Fibroblast of lung (primary cell): ENCODE results near the gene ULBP1.

Source experiments
- EZH2 ChIP-seq: IDR thresholded peaks from 2 replicates; pipeline ENCODE4 v1.5.1; 2012; ENCODE audit warnings: low read length, control low read depth, mild to moderate bottlenecking; ENCODE audit errors: missing control alignments
- TF ChIP-seq, protein P1 (sequence below), 2 donors: IDR thresholded peaks in 1 of 2; conservative IDR thresholded peaks in 1 of 2; 1 replicate in 1 of 2; 2 replicates in 1 of 2; pipeline ENCODE4 v1.5.1; 2011 to 2012; ENCODE audit warnings: low read length in 2 of 2, control low read depth in 1 of 2, inconsistent platforms in 1 of 2, low read depth in 1 of 2, mild to moderate bottlenecking in 1 of 2

DNA sequence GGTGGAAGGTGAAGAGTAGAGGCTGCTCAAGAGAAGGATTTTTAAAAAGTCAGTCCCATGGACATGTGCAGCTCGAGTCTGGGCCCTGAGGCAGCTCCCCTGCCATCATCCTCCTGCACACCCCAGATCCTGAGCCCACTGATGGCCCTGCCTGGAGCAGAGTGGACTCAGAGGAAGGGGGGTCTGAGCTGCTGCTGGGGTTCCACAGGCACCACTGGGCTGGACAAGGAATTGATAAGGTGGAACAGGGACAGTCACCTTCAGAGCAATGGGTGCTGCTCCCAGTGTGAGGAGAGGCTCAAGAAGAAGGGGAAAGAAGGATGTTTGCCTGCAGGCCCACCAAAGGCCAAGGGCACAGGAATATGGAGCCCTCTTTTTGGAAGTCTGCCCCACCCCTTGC lies 15.7 kb upstream of the ULBP1 start:
- TF ChIP-seq, protein P1, sequence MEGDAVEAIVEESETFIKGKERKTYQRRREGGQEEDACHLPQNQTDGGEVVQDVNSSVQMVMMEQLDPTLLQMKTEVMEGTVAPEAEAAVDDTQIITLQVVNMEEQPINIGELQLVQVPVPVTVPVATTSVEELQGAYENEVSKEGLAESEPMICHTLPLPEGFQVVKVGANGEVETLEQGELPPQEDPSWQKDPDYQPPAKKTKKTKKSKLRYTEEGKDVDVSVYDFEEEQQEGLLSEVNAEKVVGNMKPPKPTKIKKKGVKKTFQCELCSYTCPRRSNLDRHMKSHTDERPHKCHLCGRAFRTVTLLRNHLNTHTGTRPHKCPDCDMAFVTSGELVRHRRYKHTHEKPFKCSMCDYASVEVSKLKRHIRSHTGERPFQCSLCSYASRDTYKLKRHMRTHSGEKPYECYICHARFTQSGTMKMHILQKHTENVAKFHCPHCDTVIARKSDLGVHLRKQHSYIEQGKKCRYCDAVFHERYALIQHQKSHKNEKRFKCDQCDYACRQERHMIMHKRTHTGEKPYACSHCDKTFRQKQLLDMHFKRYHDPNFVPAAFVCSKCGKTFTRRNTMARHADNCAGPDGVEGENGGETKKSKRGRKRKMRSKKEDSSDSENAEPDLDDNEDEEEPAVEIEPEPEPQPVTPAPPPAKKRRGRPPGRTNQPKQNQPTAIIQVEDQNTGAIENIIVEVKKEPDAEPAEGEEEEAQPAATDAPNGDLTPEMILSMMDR (conservative IDR thresholded peaks at IDR 0.05 in 1 of 2, IDR thresholded peaks at IDR 0.05 in 1 of 2; ENCODE audit: low read depth in 1 of 2, low read length in 2 of 2) = no peak
- TF ChIP-seq EZH2 = no peak
